ENCODE results near the gene RFK.

Gene RFK

DNA sequence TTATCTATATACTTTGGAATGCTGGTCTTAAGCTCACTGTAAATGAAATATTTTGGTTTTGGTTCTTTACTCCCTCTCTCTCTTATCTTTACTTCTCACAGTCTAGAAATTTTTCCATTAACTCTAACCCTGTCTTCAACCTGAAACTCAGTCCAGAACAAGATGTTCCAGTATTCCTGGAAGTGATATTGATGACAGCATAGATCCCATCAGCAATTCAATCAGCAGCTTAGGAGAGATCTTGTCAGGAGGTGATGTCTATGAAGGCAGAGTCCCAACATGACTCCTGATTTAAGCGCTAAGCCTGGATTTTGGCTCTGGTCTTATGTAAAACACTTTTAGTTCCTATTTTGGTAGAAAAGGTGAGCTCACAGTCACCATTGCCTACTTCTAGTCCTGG lies 52.6 kb downstream of the RFK start:
- no peak for FAIRE-seq

DNA sequence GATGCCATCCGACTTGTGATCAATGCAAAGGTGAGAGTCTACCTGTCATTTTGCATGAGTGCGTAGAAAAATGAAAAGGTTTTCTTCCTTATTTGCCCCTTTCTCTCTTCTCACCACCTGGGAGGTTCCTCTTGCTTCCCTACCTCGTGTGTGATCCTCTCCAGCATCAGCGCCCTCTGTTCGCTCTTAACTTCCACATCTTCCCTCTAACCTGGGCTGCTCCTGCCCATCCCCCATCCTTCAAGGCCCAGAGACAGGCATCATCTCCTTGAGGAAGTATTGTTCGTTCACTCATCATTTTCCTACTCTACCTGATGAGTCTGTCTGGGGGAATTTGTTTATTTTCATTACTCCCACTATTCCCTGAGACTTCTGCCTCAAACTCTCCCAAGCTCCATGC lies 55.8 kb downstream of the RFK start:
- DNase-seq (ENCODE audit: insufficient read length, low spot score) (no peak), FAIRE-seq (no peak)

More for the DNA sequence above, 52.6 kb downstream of the RFK start:
- no peak for DNase-seq (ENCODE audit: insufficient read length, low spot score)

DNA sequence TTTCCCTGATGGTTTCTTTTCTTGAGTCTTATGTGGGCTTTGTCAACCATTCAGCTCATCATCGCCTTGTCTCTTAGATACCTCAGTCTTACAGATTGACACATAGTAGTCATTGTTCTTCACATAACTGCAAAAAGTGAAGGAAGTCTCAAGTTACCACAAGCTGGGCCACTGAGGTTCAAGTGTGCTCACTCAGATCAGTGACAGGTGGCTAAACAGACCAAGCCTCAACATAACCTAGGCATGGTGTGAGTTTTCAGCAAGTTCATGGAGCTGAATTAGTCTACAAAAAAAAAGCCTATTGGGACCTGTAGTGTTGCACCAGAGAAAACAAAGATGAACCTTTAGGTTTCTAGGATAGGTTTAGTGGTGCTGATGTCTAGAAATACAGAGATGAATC lies 58.2 kb downstream of the RFK start:
- FAIRE-seq: no peak
- DNase-seq (ENCODE audit: insufficient read length, low spot score): no peak

All from GM19239 (cell line).